Loucy (cell line): Measurements from ENCODE around the gene EPHA6.

Source experiments
- CTCF ChIP-seq: fragments of 200-600 bp; sonication (generic); conservative IDR thresholded peaks from 2 replicates; pipeline ENCODE4 v1.5.1; 2014; ENCODE audit warnings: mild to moderate bottlenecking, antibody characterized with exemption, low read length
- EZH2phosphoT487 ChIP-seq: fragments of 200-600 bp; IDR thresholded peaks from 2 replicates; pipeline ENCODE4 v1.6.1; 2018; ENCODE audit warnings: antibody characterized with exemption, mild to moderate bottlenecking, moderate library complexity, borderline replicate concordance

DNA sequence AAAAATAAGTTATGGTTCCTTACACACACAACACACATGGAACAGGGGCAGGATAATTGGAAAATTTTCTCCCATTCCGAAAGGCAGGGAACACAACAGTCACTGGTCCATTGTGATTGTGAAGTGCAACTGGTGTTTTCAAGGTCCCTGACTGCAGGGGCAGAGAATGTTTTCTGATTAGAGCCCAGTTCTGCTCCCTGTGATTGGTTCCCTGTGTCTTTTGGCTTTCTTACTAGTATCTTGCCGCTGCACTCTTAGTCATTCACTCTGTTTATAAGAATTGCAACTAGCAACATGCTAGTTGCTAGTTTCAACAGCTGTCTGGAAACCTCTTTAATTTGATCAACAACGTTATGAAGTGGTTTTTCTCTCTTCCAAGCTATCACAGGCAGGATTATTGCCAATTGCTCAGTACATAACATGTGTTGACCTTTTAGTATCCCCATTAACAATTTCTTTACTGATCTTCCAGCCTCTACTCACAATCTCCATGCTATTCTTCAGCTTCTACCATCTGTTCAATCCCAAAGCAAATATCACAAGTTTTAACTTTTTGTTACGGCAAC is 177.5 kb downstream of the EPHA6 start:
- TF ChIP-seq CTCF (no peak), EZH2phosphoT487 (no peak)
